Smooth muscle cell (in vitro differentiated cells): ENCODE data around the gene RASL10B. TPM values are rescaled to one million over a fixed set of nuclear protein-coding genes. Genes with fewer than 3 reads are reported as not detected.
A peak's percentile ranks its signal among the peaks of the same experiment; 100 is the strongest.

Experiments
- DNase-seq: peaks from one replicate; lab custom pipeline; 2025; ENCODE audit not compliant: unreplicated experiment; lab: John Stamatoyannopoulos, UW
- H2AFZ ChIP-seq: fragments of 200-600 bp; sonication (generic); 2 replicates; pipeline ENCODE4 v1.6.0; 2016; ENCODE audit warnings: antibody characterized with exemption, low read depth, mild to moderate bottlenecking
- H3F3A ChIP-seq: fragments of 200-600 bp; sonication (generic); 2 replicates; pipeline ENCODE4 v1.6.0; 2017; ENCODE audit warnings: antibody characterized with exemption, low read depth
- H3K27ac ChIP-seq: fragments of 200-600 bp; sonication (generic); 2 replicates; pipeline ENCODE4 v1.5.1; 2016; ENCODE audit warnings: low read depth, mild to moderate bottlenecking
- H3K27me3 ChIP-seq: fragments of 200-600 bp; sonication (generic); 2 replicates; pipeline ENCODE4 v1.6.1; 2016; ENCODE audit warnings: low read depth, mild to moderate bottlenecking
- H3K36me3 ChIP-seq: fragments of 200-600 bp; sonication (generic); 2 replicates; pipeline ENCODE4 v1.5.1; 2016; ENCODE audit warnings: low read depth
- H3K4me1 ChIP-seq: fragments of 200-600 bp; sonication (generic); 2 replicates; pipeline ENCODE4 v1.5.1; 2016; ENCODE audit warnings: low read depth
- H3K4me2 ChIP-seq: fragments of 200-600 bp; sonication (generic); 2 replicates; pipeline ENCODE4 v1.6.0; 2016; ENCODE audit warnings: mild to moderate bottlenecking
- H3K4me3 ChIP-seq: fragments of 200-600 bp; sonication (generic); 2 replicates; pipeline ENCODE4 v1.5.1; 2016; ENCODE audit warnings: mild to moderate bottlenecking
- H3K79me2 ChIP-seq: fragments of 200-600 bp; sonication (generic); 2 replicates; pipeline ENCODE4 v1.6.0; 2016; ENCODE audit warnings: low read depth, mild to moderate bottlenecking
- H3K9ac ChIP-seq: fragments of 200-600 bp; sonication (generic); 2 replicates; pipeline ENCODE4 v1.6.0; 2016; ENCODE audit warnings: low read depth
- H3K9me3 ChIP-seq: fragments of 200-600 bp; sonication (generic); replicated peaks from 2 replicates; pipeline ENCODE4 v1.5.1; 2016; ENCODE audit warnings: low read depth
- H4K20me1 ChIP-seq: fragments of 200-600 bp; sonication (generic); 2 replicates; pipeline ENCODE4 v1.6.0; 2016; ENCODE audit warnings: low read depth
- WGBS: methylation state at CpG from one replicate; pipeline ENCODE4 v1.1.7; 2016; ENCODE audit warnings: low lambda C conversion rate; 5-methylcytosine and 5-hydroxymethylcytosine counted together
- polyA plus RNA-seq: library from polyadenylated mRNA; unstranded; fragments of >200 nt; fragmentation: Nextera tagmentation; extraction: Ambion mirVana; gene quantifications from 2 replicates; pipeline ENCODE4 v1.2.1, GENCODE V29; 2016
- total RNA-seq: library from RNA; depleted of rRNA; stranded (reverse); fragments of >200 nt; gene quantifications from 2 replicates; pipeline ENCODE4 v1.2.3, GENCODE V29; 2014
- TF ChIP-seq, protein P1 (sequence below): fragments of 200-600 bp; sonication (generic); IDR thresholded peaks from 2 replicates; pipeline ENCODE4 v1.5.1; 2017; ENCODE audit warnings: borderline replicate concordance, mild to moderate bottlenecking, antibody characterized with exemption; ENCODE audit not compliant: insufficient read depth, poor library complexity, severe bottlenecking

RASL10B gene
- total and polyA plus RNA-seq, 2 experiments from 2014 or later, result 8.2 to 18.6 TPM

DNA sequence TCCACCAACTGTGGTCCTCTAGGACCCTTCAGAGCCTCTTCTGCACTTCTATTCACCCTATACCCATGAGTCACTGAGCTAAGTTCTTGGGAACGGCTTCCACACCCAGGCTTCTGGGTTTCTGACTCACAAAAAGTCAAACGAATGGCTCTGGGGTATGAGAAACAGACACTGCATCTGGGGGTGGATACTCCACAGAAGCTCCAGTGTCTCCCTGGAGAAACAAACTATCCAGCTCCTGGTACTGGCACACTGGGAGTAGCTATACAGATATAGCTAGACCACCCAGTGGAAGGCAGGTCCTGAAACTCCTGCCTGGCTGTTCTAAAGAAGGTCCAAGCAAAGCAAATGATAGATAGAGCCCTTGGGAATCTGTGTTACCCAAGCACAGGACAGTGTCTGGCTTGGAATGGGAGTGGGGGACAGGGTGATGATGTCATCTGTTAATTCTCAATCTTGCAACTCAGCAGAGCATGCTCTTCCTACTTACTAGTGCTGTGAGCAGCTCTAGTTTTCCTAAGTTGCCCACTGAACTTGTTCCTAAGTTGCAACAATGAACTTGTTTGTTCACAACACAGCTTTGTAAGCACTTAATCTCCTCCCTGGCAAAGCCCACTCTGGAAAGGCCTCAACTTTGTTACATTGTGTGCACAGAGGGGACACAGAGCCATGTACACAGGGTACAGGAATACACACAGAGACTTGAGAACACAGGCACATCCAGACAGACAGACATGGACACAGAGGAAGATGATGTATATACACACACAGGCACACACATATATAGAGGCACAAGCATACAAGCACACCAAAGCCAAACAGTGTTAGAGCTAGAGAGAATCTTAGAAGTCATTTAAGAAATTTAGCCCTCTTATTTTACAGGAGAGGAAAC lies 57.3 kb downstream of the RASL10B start:
- WGBS, result 0% methylated on average over 2 of the region's 2 CpGs
- Histone ChIP-seq H3F3A (peaks cover 35% of the 10 kb centered on the region), H3K4me2 (peak overlapping the region; percentile 78), H2AFZ (peak overlapping the region; percentile 31), H4K20me1 (no peaks in the 10 kb centered on the region), H3K27ac (peak overlapping the region; percentile 96), H3K79me2 (peaks cover 26% of the 10 kb centered on the region), H3K36me3 (no peaks in the 10 kb centered on the region), H3K27me3 (no peaks in the 10 kb centered on the region), H3K9ac (peak overlapping the region; percentile 74), H3K4me3 (no peak overlapping the region), H3K9me3 (no peaks in the 10 kb centered on the region), H3K4me1 (peaks cover 14% of the 10 kb centered on the region)
- DNase-seq, result no peak
- TF ChIP-seq, protein P1, sequence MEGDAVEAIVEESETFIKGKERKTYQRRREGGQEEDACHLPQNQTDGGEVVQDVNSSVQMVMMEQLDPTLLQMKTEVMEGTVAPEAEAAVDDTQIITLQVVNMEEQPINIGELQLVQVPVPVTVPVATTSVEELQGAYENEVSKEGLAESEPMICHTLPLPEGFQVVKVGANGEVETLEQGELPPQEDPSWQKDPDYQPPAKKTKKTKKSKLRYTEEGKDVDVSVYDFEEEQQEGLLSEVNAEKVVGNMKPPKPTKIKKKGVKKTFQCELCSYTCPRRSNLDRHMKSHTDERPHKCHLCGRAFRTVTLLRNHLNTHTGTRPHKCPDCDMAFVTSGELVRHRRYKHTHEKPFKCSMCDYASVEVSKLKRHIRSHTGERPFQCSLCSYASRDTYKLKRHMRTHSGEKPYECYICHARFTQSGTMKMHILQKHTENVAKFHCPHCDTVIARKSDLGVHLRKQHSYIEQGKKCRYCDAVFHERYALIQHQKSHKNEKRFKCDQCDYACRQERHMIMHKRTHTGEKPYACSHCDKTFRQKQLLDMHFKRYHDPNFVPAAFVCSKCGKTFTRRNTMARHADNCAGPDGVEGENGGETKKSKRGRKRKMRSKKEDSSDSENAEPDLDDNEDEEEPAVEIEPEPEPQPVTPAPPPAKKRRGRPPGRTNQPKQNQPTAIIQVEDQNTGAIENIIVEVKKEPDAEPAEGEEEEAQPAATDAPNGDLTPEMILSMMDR, result no peak

DNA sequence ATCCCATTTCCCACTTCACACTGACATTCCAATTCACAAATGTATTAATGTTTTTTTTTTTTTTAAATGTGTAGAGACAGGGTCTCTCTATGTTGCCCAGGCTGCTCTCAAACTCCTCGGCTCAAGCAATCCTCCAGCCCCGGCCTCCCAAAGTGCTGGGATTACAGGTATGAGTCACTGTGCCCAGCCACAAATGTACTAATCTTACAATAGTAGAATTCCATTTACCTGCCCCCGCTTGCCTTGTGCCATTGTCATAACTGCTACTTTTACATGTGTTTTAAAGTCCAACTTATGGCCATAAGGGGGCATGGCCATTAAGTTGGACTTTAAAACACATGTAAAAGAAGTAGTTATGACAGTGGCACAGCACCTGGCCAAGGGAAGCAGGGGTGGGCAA lies 59.4 kb downstream of the RASL10B start:
- DNase-seq, result no peak
- WGBS, result 46% methylated on average over 3 of the region's 3 CpGs
- Histone ChIP-seq H3K36me3 (no peaks in the 10 kb centered on the region), H3F3A (peaks cover 38% of the 10 kb centered on the region), H2AFZ (no peak overlapping the region), H3K4me1 (peaks cover 14% of the 10 kb centered on the region), H3K79me2 (peaks cover 34% of the 10 kb centered on the region), H4K20me1 (no peaks in the 10 kb centered on the region), H3K27ac (no peak overlapping the region), H3K4me3 (no peak overlapping the region), H3K27me3 (no peaks in the 10 kb centered on the region), H3K9ac (no peak overlapping the region), H3K4me2 (no peak overlapping the region), H3K9me3 (no peaks in the 10 kb centered on the region)
- TF ChIP-seq, protein P1, result no peak

DNA sequence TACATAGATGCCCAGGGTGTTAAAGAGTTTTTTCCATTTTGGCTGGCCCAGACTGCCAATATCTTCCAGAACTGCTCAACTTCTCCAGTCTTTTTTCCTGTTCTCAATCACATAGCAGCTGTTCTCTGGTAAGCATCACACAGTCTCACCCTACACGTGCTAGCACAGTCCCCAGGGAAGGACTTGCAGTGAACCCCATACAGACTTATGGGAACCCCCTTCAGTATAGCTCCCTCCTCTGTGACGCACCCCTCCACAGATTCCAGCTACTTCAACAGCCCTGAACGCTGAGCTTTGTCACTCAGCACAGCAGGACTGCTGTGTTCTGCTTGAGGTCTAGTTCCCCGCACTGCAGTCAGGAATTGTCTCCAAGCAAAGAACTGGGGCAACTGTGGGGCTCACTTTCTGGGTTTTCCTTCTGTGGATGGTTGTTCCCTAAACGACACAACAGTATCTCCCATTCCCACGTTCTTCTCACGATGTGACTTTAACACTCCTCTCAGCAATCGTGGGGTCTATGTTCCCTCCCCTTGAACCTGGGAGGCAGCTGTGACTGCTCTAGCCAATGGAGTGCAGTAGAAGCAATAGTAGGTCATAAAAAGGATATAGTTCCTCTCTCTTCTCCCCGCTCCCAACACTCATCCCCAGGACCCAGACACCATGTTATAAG lies 60.4 kb downstream of the RASL10B start:
- Histone ChIP-seq H3K27me3 (no peaks in the 10 kb centered on the region), H3K9me3 (no peaks in the 10 kb centered on the region), H4K20me1 (no peaks in the 10 kb centered on the region), H3K79me2 (peaks cover 34% of the 10 kb centered on the region), H3K4me1 (peaks cover 13% of the 10 kb centered on the region), H3F3A (peaks cover 42% of the 10 kb centered on the region), H3K9ac (no peak overlapping the region), H3K4me2 (peak overlapping the region; percentile 93), H3K4me3 (no peak overlapping the region), H3K36me3 (no peaks in the 10 kb centered on the region), H2AFZ (no peak overlapping the region), H3K27ac (no peak overlapping the region)
- TF ChIP-seq, protein P1, result no peak
- DNase-seq, result no peak
- WGBS, result 58% methylated on average over 9 of the region's 9 CpGs

Other genes starting within 250 kb of the RASL10B start
- gene SLFN12L, start 194.0 kb upstream of the RASL10B start, total RNA-seq, result not detected in 2 replicates
- not detected in 2 replicates for gene SLFN12L, start 194.0 kb upstream of the RASL10B start, polyA plus RNA-seq
- gene SLFN14, start 170.8 kb upstream of the RASL10B start, total RNA-seq, result not detected in 2 replicates
- not detected in 2 replicates for gene SLFN14, start 170.8 kb upstream of the RASL10B start, polyA plus RNA-seq
- 8.6 and 10.2 TPM in 2 replicates for gene PEX12, start 153.1 kb upstream of the RASL10B start, total RNA-seq
- 2.8 and 3.5 TPM in 2 replicates for gene PEX12, start 153.1 kb upstream of the RASL10B start, polyA plus RNA-seq
- 92.3 and 94.6 TPM in 2 replicates for gene AP2B1, start 144.3 kb upstream of the RASL10B start, total RNA-seq
- 45.0 and 58.5 TPM in 2 replicates for gene AP2B1, start 144.3 kb upstream of the RASL10B start, polyA plus RNA-seq
- gene GAS2L2, start 21.6 kb downstream of the RASL10B start, total RNA-seq, result not detected in 2 replicates
- gene GAS2L2, start 21.6 kb downstream of the RASL10B start, polyA plus RNA-seq, result not detected in 2 replicates
- gene C17orf50, start 29.2 kb downstream of the RASL10B start, total RNA-seq, result not detected in 2 replicates
- 0.33 TPM in 1 of 2 replicates, not detected in the other for gene C17orf50, start 29.2 kb downstream of the RASL10B start, polyA plus RNA-seq
- gene MMP28, start 64.0 kb downstream of the RASL10B start, total RNA-seq, result 38.0 and 50.0 TPM in 2 replicates
- gene MMP28, start 64.0 kb downstream of the RASL10B start, polyA plus RNA-seq, result 25.7 and 51.4 TPM in 2 replicates
- 25.5 and 33.3 TPM in 2 replicates for gene TAF15, start 77.8 kb downstream of the RASL10B start, total RNA-seq
- 4.2 and 8.1 TPM in 2 replicates for gene TAF15, start 77.8 kb downstream of the RASL10B start, polyA plus RNA-seq
- not detected in 2 replicates for gene HEATR9, start 137.3 kb downstream of the RASL10B start, total RNA-seq
- gene HEATR9, start 137.3 kb downstream of the RASL10B start, polyA plus RNA-seq, result not detected in 2 replicates
- gene CCL5, start 148.7 kb downstream of the RASL10B start, total RNA-seq, result 0.09 TPM in 1 of 2 replicates, not detected in the other
- gene CCL5, start 148.7 kb downstream of the RASL10B start, polyA plus RNA-seq, result 1.0 TPM in 1 of 2 replicates, not detected in the other
- 1.5 TPM in 1 of 2 replicates, not detected in the other for gene RDM1, start 199.1 kb downstream of the RASL10B start, total RNA-seq
- 0.43 TPM in 1 of 2 replicates, not detected in the other for gene RDM1, start 199.1 kb downstream of the RASL10B start, polyA plus RNA-seq
- not detected in 2 replicates for gene LYZL6, start 212.1 kb downstream of the RASL10B start, total RNA-seq
- gene LYZL6, start 212.1 kb downstream of the RASL10B start, polyA plus RNA-seq, result not detected in 2 replicates
- gene CCL16, start 249.9 kb downstream of the RASL10B start, total RNA-seq, result not detected in 2 replicates
- not detected in 2 replicates for gene CCL16, start 249.9 kb downstream of the RASL10B start, polyA plus RNA-seq